IMR-90 (cell line): Measurements from ENCODE around the gene IFT25.

ENCODE experiments used
- CTCF ChIP-seq: conservative IDR thresholded peaks from 2 replicates; pipeline ENCODE4 v1.5.1; 2012; ENCODE audit warnings: mild to moderate bottlenecking, low read depth, low read length, improper control_type of control experiment
- MAFK ChIP-seq: IDR thresholded peaks from 2 replicates; pipeline ENCODE4 v1.6.1; 2012; ENCODE audit warnings: low read depth, low read length, improper control_type of control experiment
- POLR2A ChIP-seq: IDR thresholded peaks from 2 replicates; pipeline ENCODE4 v1.6.1; 2012; ENCODE audit warnings: mild to moderate bottlenecking, low read depth, low read length
- RAD21 ChIP-seq: IDR thresholded peaks from 2 replicates; pipeline ENCODE4 v1.6.1; 2012; ENCODE audit warnings: low read length, improper control_type of control experiment
- USF2 ChIP-seq: fragments of 150-350 bp; IDR thresholded peaks from 2 replicates; pipeline ENCODE4 v1.6.1; 2017; ENCODE audit warnings: mild to moderate bottlenecking, antibody characterized with exemption, low read length, low read depth

GRCh38 chr1:53967409-53968124, 22.1 kb upstream of the IFT25 start:
- TF ChIP-seq CTCF (no peak), POLR2A (no peak), MAFK (no peak), RAD21 (no peak), USF2 (no peak)
